Neuronal stem cell (in vitro differentiated cells): ENCODE measurements around the gene RNF213.

Source experiments
- DNase-seq: peaks from one replicate; pipeline ENCODE4 v3.0.0-alpha.2; 2013; ENCODE audit warnings: low spot score
- H2AFZ ChIP-seq: one replicate; pipeline ENCODE4 v1.6.1; 2013; ENCODE audit warnings: mild to moderate bottlenecking, low read length, inconsistent platforms
- H2AK5ac ChIP-seq: 2 replicates; pipeline ENCODE4 v1.6.1; 2013; ENCODE audit warnings: low read depth, mild to moderate bottlenecking, inconsistent platforms, low read length, moderate library complexity, mixed read lengths
- H2BK120ac ChIP-seq: 2 replicates; pipeline ENCODE4 v1.6.1; 2013; ENCODE audit warnings: low read depth, mild to moderate bottlenecking, inconsistent platforms, low read length, moderate library complexity, mixed read lengths
- H2BK12ac ChIP-seq: one replicate; pipeline ENCODE4 v1.6.1; 2013; ENCODE audit warnings: low read length, inconsistent platforms
- H2BK15ac ChIP-seq: 2 replicates; pipeline ENCODE4 v1.6.1; 2013; ENCODE audit warnings: mild to moderate bottlenecking, low read length, inconsistent platforms, mixed read lengths
- H2BK5ac ChIP-seq: one replicate; pipeline ENCODE4 v1.6.1; 2013; ENCODE audit warnings: inconsistent platforms, mild to moderate bottlenecking, low read length, moderate library complexity
- H3K14ac ChIP-seq: one replicate; pipeline ENCODE4 v1.6.1; 2013; ENCODE audit warnings: low read length, inconsistent platforms
- H3K18ac ChIP-seq: 2 replicates; pipeline ENCODE4 v1.6.1; 2013; ENCODE audit warnings: low read length, inconsistent platforms
- H3K23ac ChIP-seq: 2 replicates; pipeline ENCODE4 v1.6.1; 2013; ENCODE audit warnings: low read depth, mild to moderate bottlenecking, mixed read lengths, low read length, inconsistent platforms; ENCODE audit not compliant: poor library complexity
- H3K27ac ChIP-seq: replicated peaks from 3 replicates; pipeline ENCODE4 v1.5.1; 2013; ENCODE audit warnings: low read length, inconsistent platforms
- H3K27me3 ChIP-seq, 3 experiments: 2 replicates each; pipeline ENCODE4 v1.6.1; 2013; ENCODE audit warnings: low read length in 3 of 3, mild to moderate bottlenecking in 2 of 3, inconsistent platforms in 1 of 3, low read depth in 1 of 3, mixed read lengths in 1 of 3, moderate library complexity in 1 of 3; ENCODE audit not compliant: control insufficient read depth in 3 of 3, insufficient read depth in 3 of 3
- H3K36me3 ChIP-seq, 2 donors: replicated peaks in 1 of 2; 2 replicates each; pipeline ENCODE4 v1.6.1; 2013; ENCODE audit warnings: low read length in 2 of 2; ENCODE audit not compliant: control insufficient read depth in 2 of 2, insufficient read depth in 2 of 2
- H3K4ac ChIP-seq: 2 replicates; pipeline ENCODE4 v1.6.1; 2013; ENCODE audit warnings: inconsistent platforms, mild to moderate bottlenecking, low read length, moderate library complexity
- H3K4me1 ChIP-seq, 2 donors: 1 replicate in 1 of 2; 2 replicates in 1 of 2; pipeline ENCODE4 v1.6.1; 2013; ENCODE audit warnings: low read length in 2 of 2, low read depth in 1 of 2; ENCODE audit not compliant: control insufficient read depth in 2 of 2, insufficient read depth in 1 of 2
- H3K4me2 ChIP-seq: one replicate; pipeline ENCODE4 v1.6.1; 2013; ENCODE audit warnings: mild to moderate bottlenecking, low read length, inconsistent platforms; ENCODE audit not compliant: insufficient read depth, poor library complexity, severe bottlenecking
- H3K4me3 ChIP-seq, 2 donors: 2 replicates each; pipeline ENCODE4 v1.5.1; 2013; ENCODE audit warnings: low read length in 2 of 2, mild to moderate bottlenecking in 2 of 2, inconsistent platforms in 1 of 2, moderate library complexity in 1 of 2
- H3K79me1 ChIP-seq: one replicate; pipeline ENCODE4 v1.6.1; 2013; ENCODE audit warnings: low read depth, mild to moderate bottlenecking, inconsistent platforms, low read length, moderate library complexity
- H3K9ac ChIP-seq: one replicate; pipeline ENCODE4 v1.6.1; 2013; ENCODE audit warnings: mild to moderate bottlenecking, low read depth, low read length, inconsistent platforms; ENCODE audit not compliant: poor library complexity
- H3K9me3 ChIP-seq, 2 donors: replicated peaks in 1 of 2; 2 replicates each; pipeline versions ENCODE3 to v1.6.1; 2013; ENCODE audit warnings: low read length in 2 of 2, mild to moderate bottlenecking in 2 of 2, inconsistent platforms in 1 of 2, low read depth in 1 of 2, mixed read lengths in 1 of 2, moderate library complexity in 1 of 2; ENCODE audit not compliant: control insufficient read depth in 2 of 2, insufficient read depth in 1 of 2
- H4K8ac ChIP-seq: one replicate; pipeline ENCODE4 v1.6.1; 2013; ENCODE audit warnings: low read depth, mild to moderate bottlenecking, inconsistent platforms, low read length, moderate library complexity
- H4K91ac ChIP-seq: one replicate; pipeline ENCODE4 v1.6.1; 2013; ENCODE audit warnings: low read length, low read depth, mild to moderate bottlenecking, inconsistent platforms; ENCODE audit not compliant: poor library complexity
- WGBS, 2 donors: extraction: QIAGEN DNeasy Blood & Tissue Kit; methylation state at CpG; one replicate each; pipeline ENCODE4 v1.1.7; 2013; ENCODE audit warnings: missing lambda C conversion rate in 2 of 2, mixed read lengths in 1 of 2; ENCODE audit not compliant: insufficient read length in 2 of 2, insufficient replicate concordance in 1 of 2; ENCODE audit errors: extremely low coverage in 2 of 2; 5-methylcytosine and 5-hydroxymethylcytosine counted together

RNF213 gene

GRCh38 chr17:80428796-80429195 is 168.1 kb downstream of the RNF213 start:
- no peak overlapping the region for H2AFZ ChIP-seq
- no CpG with 5 or more reads among the region's 11 CpGs for WGBS, 2 donors
- H3K23ac ChIP-seq = no peak overlapping the region
- DNase-seq = no peak
- H2BK5ac ChIP-seq = peak overlapping the region; percentile 77
- H2BK12ac ChIP-seq = no peak overlapping the region
- H3K18ac ChIP-seq = peak overlapping the region; percentile 4
- no peak overlapping the region for H4K91ac ChIP-seq
- no peak overlapping the region for H3K27ac ChIP-seq
- H3K4me3 ChIP-seq = peak overlapping the region in 1 of 2 donors; percentile 37
- no peak overlapping the region for H2BK15ac ChIP-seq
- H2BK120ac ChIP-seq = peak overlapping the region; percentile 41
- H3K9me3 ChIP-seq = no peaks in the 10 kb centered on the region
- H3K79me1 ChIP-seq = peaks cover 2% of the 10 kb centered on the region
- H3K36me3 ChIP-seq = no peaks in the 10 kb centered on the region
- no peak overlapping the region for H4K8ac ChIP-seq
- no peak overlapping the region for H3K14ac ChIP-seq
- no peak overlapping the region for H3K9ac ChIP-seq
- H3K27me3 ChIP-seq = no peaks in the 10 kb centered on the region
- H3K4me2 ChIP-seq = no peak overlapping the region
- H3K4me1 ChIP-seq = peaks cover 0 to 1% of the 10 kb centered on the region in 2 donors
- no peak overlapping the region for H3K4ac ChIP-seq
- no peak overlapping the region for H2AK5ac ChIP-seq

- Histone ChIP-seq H2BK120ac (no peak overlapping the region), H2BK12ac (no peak overlapping the region)
Observed at GRCh38 chr17:80429356-80430275, 169.0 kb downstream of the RNF213 start.

GRCh38 chr17:80430446-80431245 is 170.0 kb downstream of the RNF213 start:
- Histone ChIP-seq H3K9ac (peak overlapping the region; percentile 30), H4K91ac (no peak overlapping the region), H3K9me3 (no peaks in the 10 kb centered on the region), H2BK15ac (no peak overlapping the region), H3K14ac (no peak overlapping the region), H2BK12ac (no peak overlapping the region), H3K18ac (no peak overlapping the region), H2BK120ac (no peak overlapping the region), H3K4me1 (peaks cover 0 to 1% of the 10 kb centered on the region in 2 donors), H3K4me2 (no peak overlapping the region), H4K8ac (no peak overlapping the region), H3K27ac (no peak overlapping the region), H3K27me3 (no peaks in the 10 kb centered on the region), H2BK5ac (peak overlapping the region; percentile 19), H3K23ac (no peak overlapping the region), H3K4ac (no peak overlapping the region), H2AK5ac (no peak overlapping the region), H3K4me3 (no peak overlapping the region), H3K79me1 (peaks cover 2% of the 10 kb centered on the region), H3K36me3 (no peaks in the 10 kb centered on the region), H2AFZ (no peak overlapping the region)
- no peak for DNase-seq
- WGBS, 2 donors = no CpG with 5 or more reads among the region's 15 CpGs

More at GRCh38 chr17:80429356-80430275, 169.0 kb downstream of the RNF213 start:
- peaks cover 2% of the 10 kb centered on the region for H3K79me1 ChIP-seq
- no peak overlapping the region for H4K8ac ChIP-seq
- H3K27me3 ChIP-seq = no peaks in the 10 kb centered on the region
- no peak overlapping the region for H3K27ac ChIP-seq
- no peak overlapping the region for H4K91ac ChIP-seq
- H3K36me3 ChIP-seq = no peaks in the 10 kb centered on the region
- peak overlapping the region; percentile 73 for H3K23ac ChIP-seq
- H3K9me3 ChIP-seq = no peaks in the 10 kb centered on the region
- no peak overlapping the region for H2BK5ac ChIP-seq
- H3K4me1 ChIP-seq = peaks cover 0 to 1% of the 10 kb centered on the region in 2 donors
- no peak overlapping the region for H2BK15ac ChIP-seq
- no peak for DNase-seq
- no peak overlapping the region for H2AFZ ChIP-seq
- H3K4ac ChIP-seq = no peak overlapping the region
- H3K4me3 ChIP-seq = no peak overlapping the region
- no CpG with 5 or more reads among the region's 33 CpGs for WGBS, 2 donors
- H3K14ac ChIP-seq = peak overlapping the region; percentile 56
- no peak overlapping the region for H2AK5ac ChIP-seq
- no peak overlapping the region for H3K9ac ChIP-seq
- H3K18ac ChIP-seq = no peak overlapping the region
- no peak overlapping the region for H3K4me2 ChIP-seq
